ENCODE data around the gene AOC1.

The AOC1 gene

GRCh38 chr7:150848561-150849115 is 3.7 kb upstream of the AOC1 start:
- Mint-ChIP-seq H3K27ac (peak overlapping the region in 1 of 2 donors; percentile 49), H3K4me1 (peaks cover 7% of the 10 kb centered on the region)

GRCh38 chr7:150849204-150849775 is 3.0 kb upstream of the AOC1 start:
- peak overlapping the region in 1 of 2 donors; percentile 49 for H3K27ac Mint-ChIP-seq
- DNase-seq (no peak), ATAC-seq (no peak)
- peaks cover 7% of the 10 kb centered on the region for H3K4me1 Mint-ChIP-seq
- H3K9me3 Mint-ChIP-seq: no peaks in the 10 kb centered on the region
- no peak overlapping the region for H3K4me3 Mint-ChIP-seq
- peaks cover 44% of the 10 kb centered on the region for H3K27me3 Mint-ChIP-seq

More at GRCh38 chr7:150848561-150849115, 3.7 kb upstream of the AOC1 start:
- Mint-ChIP-seq H3K27me3 (peaks cover 40% of the 10 kb centered on the region), H3K9me3 (no peaks in the 10 kb centered on the region), H3K4me3 (no peak overlapping the region)
- ATAC-seq: no peak
- DNase-seq: no peak

GRCh38 chr7:150850273-150850672 is 2.0 kb upstream of the AOC1 start:
- no peaks in the 10 kb centered on the region for H3K9me3 Mint-ChIP-seq
- H3K27me3 Mint-ChIP-seq: peaks cover 48% of the 10 kb centered on the region
- no peak overlapping the region for H3K4me3 Mint-ChIP-seq
- peaks cover 7% of the 10 kb centered on the region for H3K4me1 Mint-ChIP-seq
- ATAC-seq (no peak), DNase-seq (no peak)
- no peak overlapping the region for H3K27ac Mint-ChIP-seq

GRCh38 chr7:150851492-150852370 is 586 bp upstream of the AOC1 start:
- Mint-ChIP-seq H3K4me1 (peaks cover 7% of the 10 kb centered on the region), H3K27ac (no peak overlapping the region), H3K27me3 (peaks cover 40% of the 10 kb centered on the region), H3K9me3 (no peaks in the 10 kb centered on the region), H3K4me3 (no peak overlapping the region)
- ATAC-seq (no peak), DNase-seq (no peak)

- H3K4me3 Mint-ChIP-seq: no peak overlapping the region
- ATAC-seq (no peak), DNase-seq (no peak)
- H3K4me1 Mint-ChIP-seq: peaks cover 7% of the 10 kb centered on the region
- H3K27me3 Mint-ChIP-seq: peaks cover 40% of the 10 kb centered on the region
- H3K9me3 Mint-ChIP-seq: no peaks in the 10 kb centered on the region
- H3K27ac Mint-ChIP-seq: no peak overlapping the region
Measured at GRCh38 chr7:150854066-150855000, 2.0 kb downstream of the AOC1 start.

- H3K9me3 Mint-ChIP-seq: no peaks in the 10 kb centered on the region
- H3K4me3 Mint-ChIP-seq: no peak overlapping the region
- no peak for ATAC-seq
- peaks cover 7% of the 10 kb centered on the region for H3K4me1 Mint-ChIP-seq
- DNase-seq: no peak
- H3K27ac Mint-ChIP-seq: no peak overlapping the region
- H3K27me3 Mint-ChIP-seq: peaks cover 38% of the 10 kb centered on the region
Measured at GRCh38 chr7:150855046-150855445, 2.7 kb downstream of the AOC1 start.

GRCh38 chr7:150855476-150856302 is 3.4 kb downstream of the AOC1 start:
- H3K4me1 Mint-ChIP-seq: peaks cover 7% of the 10 kb centered on the region
- no peak for DNase-seq
- H3K4me3 Mint-ChIP-seq: no peak overlapping the region
- ATAC-seq: no peak
- no peak overlapping the region for H3K27ac Mint-ChIP-seq
- no peaks in the 10 kb centered on the region for H3K9me3 Mint-ChIP-seq
- H3K27me3 Mint-ChIP-seq: peaks cover 33% of the 10 kb centered on the region

- Mint-ChIP-seq H3K9me3 (no peaks in the 10 kb centered on the region), H3K27me3 (peaks cover 24% of the 10 kb centered on the region), H3K27ac (no peak overlapping the region), H3K4me3 (no peak overlapping the region), H3K4me1 (peaks cover 7% of the 10 kb centered on the region)
- DNase-seq (no peak), ATAC-seq (no peak)
Measured at GRCh38 chr7:150856303-150857275, 4.3 kb downstream of the AOC1 start.

GRCh38 chr7:150857276-150858055 is 5.1 kb downstream of the AOC1 start:
- Mint-ChIP-seq H3K4me3 (no peak overlapping the region), H3K9me3 (no peaks in the 10 kb centered on the region), H3K27me3 (peaks cover 15% of the 10 kb centered on the region), H3K4me1 (peaks cover 4% of the 10 kb centered on the region), H3K27ac (no peak overlapping the region)
- no peak for DNase-seq
- no peak for ATAC-seq

GRCh38 chr7:150858236-150859197 is 6.2 kb downstream of the AOC1 start:
- DNase-seq: no peak
- no peak for ATAC-seq
- Mint-ChIP-seq H3K4me3 (no peak overlapping the region), H3K4me1 (no peaks in the 10 kb centered on the region), H3K27ac (no peak overlapping the region), H3K9me3 (no peaks in the 10 kb centered on the region), H3K27me3 (peaks cover 8% of the 10 kb centered on the region)

- Mint-ChIP-seq H3K9me3 (no peaks in the 10 kb centered on the region), H3K4me1 (no peaks in the 10 kb centered on the region), H3K27ac (no peak overlapping the region), H3K27me3 (peaks cover 20% of the 10 kb centered on the region), H3K4me3 (no peak overlapping the region)
- DNase-seq (no peak), ATAC-seq (no peak)
Measured at GRCh38 chr7:150860291-150860977, 8.1 kb downstream of the AOC1 start.

- DNase-seq (no peak), ATAC-seq (no peak)
- no peaks in the 10 kb centered on the region for H3K4me1 Mint-ChIP-seq
- peaks cover 24% of the 10 kb centered on the region for H3K27me3 Mint-ChIP-seq
- no peak overlapping the region for H3K4me3 Mint-ChIP-seq
- H3K9me3 Mint-ChIP-seq: no peaks in the 10 kb centered on the region
- H3K27ac Mint-ChIP-seq: no peak overlapping the region
Measured at GRCh38 chr7:150860978-150861295, 8.6 kb downstream of the AOC1 start.

Measured in stimulated activated naive CD8-positive, alpha-beta T cell treated with anti-CD3 and anti-CD28 coated beads, Interleukin-15, amount 100 ng/mL, for 72 hours (primary cell).